HL-60 (cell line): ENCODE measurements around the gene CYS1.

ENCODE experiments used
- DNase-seq, 2 experiments: peaks; one replicate each; pipeline ENCODE4 v3.0.0-alpha.2; 2010 to 2020; ENCODE audit warnings: low read depth in 1 of 2, low spot score in 1 of 2
- H3K27ac ChIP-seq: fragments of 250-450 bp; sonication (Bioruptor Pico); replicated peaks from 2 replicates; pipeline ENCODE4 v1.5.1; 2020; ENCODE audit warnings: mild to moderate bottlenecking, moderate library complexity
- H3K27me3 ChIP-seq: fragments of 250-450 bp; sonication (Bioruptor Pico); 2 replicates; pipeline ENCODE4 v1.5.1; 2021; ENCODE audit warnings: mild to moderate bottlenecking, moderate library complexity; ENCODE audit not compliant: insufficient read depth, poor library complexity, severe bottlenecking
- H3K4me3 ChIP-seq: replicated peaks from 2 replicates; pipeline ENCODE4 v1.5.1; 2011; ENCODE audit warnings: mild to moderate bottlenecking, control low read depth, low read length; ENCODE audit not compliant: insufficient read depth
- CTCF ChIP-seq: IDR thresholded peaks from one replicate; pipeline ENCODE4 v1.5.1; 2011; ENCODE audit warnings: low read length, control low read depth, inconsistent platforms; ENCODE audit not compliant: insufficient read depth
- GABPA ChIP-seq: IDR thresholded peaks from 2 replicates; pipeline ENCODE4 v1.6.1; 2012; ENCODE audit warnings: low read depth
- POLR2AphosphoS5 ChIP-seq: IDR thresholded peaks from 2 replicates; pipeline ENCODE4 v1.6.1; 2012; ENCODE audit warnings: low read depth
- REST ChIP-seq: IDR thresholded peaks from 2 replicates; pipeline ENCODE4 v1.6.1; 2012; ENCODE audit warnings: low read depth; ENCODE audit not compliant: insufficient replicate concordance
- SPI1 ChIP-seq: IDR thresholded peaks from 2 replicates; pipeline ENCODE4 v1.6.1; 2012; ENCODE audit warnings: low read depth, mild to moderate bottlenecking, borderline replicate concordance

CYS1 gene

GRCh38 chr2:10058251-10059015 is 21.8 kb downstream of the CYS1 start:
- H3K27ac ChIP-seq, result no peak overlapping the region
- DNase-seq, result no peak
- TF ChIP-seq POLR2AphosphoS5 (no peak), REST (no peak), CTCF (no peak)
- no peak overlapping the region for H3K4me3 ChIP-seq
- peaks cover 2% of the 10 kb centered on the region for H3K27me3 ChIP-seq

GRCh38 chr2:10057231-10058107 is 22.7 kb downstream of the CYS1 start:
- TF ChIP-seq POLR2AphosphoS5 (no peak), SPI1 (no peak), GABPA (no peak), CTCF (no peak), REST (no peak)
- DNase-seq, result no peak
- H3K27ac ChIP-seq, result no peak overlapping the region
- no peak overlapping the region for H3K4me3 ChIP-seq
- H3K27me3 ChIP-seq, result peaks cover 2% of the 10 kb centered on the region

- no peak overlapping the region for H3K4me3 ChIP-seq
- H3K27ac ChIP-seq, result no peak overlapping the region
- TF ChIP-seq CTCF (no peak), POLR2AphosphoS5 (no peak), REST (no peak), GABPA (no peak), SPI1 (no peak)
- peaks cover 2% of the 10 kb centered on the region for H3K27me3 ChIP-seq
- no peak for DNase-seq
Measured at GRCh38 chr2:10056439-10056838, 23.8 kb downstream of the CYS1 start.
